Neutrophil (primary cell): Measurements from ENCODE around the gene DYNC1I2.

Experiments
- H3K27ac ChIP-seq: fragments of 200-600 bp; sonication (generic); 2 replicates; pipeline ENCODE4 v1.5.1; 2016; ENCODE audit warnings: mild to moderate bottlenecking, moderate library complexity
- H3K27me3 ChIP-seq: fragments of 200-600 bp; sonication (generic); 2 replicates; pipeline ENCODE4 v1.6.0; 2016; ENCODE audit warnings: mild to moderate bottlenecking
- H3K36me3 ChIP-seq: fragments of 200-600 bp; sonication (generic); 2 replicates; pipeline ENCODE4 v1.5.1; 2017
- H3K4me1 ChIP-seq, 2 experiments: fragments of 200-600 bp in 1 of 2; sonication (generic) in 1 of 2; 1 replicate in 1 of 2; 2 replicates in 1 of 2; pipeline versions ENCODE4 v1.5.1 to v1.6.1; 2013 to 2016; ENCODE audit warnings: low read depth in 1 of 2, low read length in 1 of 2, mild to moderate bottlenecking in 1 of 2, moderate library complexity in 1 of 2; ENCODE audit not compliant: control insufficient read depth in 1 of 2, insufficient read depth in 1 of 2
- H3K4me3 ChIP-seq, 2 experiments: fragments of 200-600 bp in 1 of 2; sonication (generic) in 1 of 2; 1 replicate in 1 of 2; 2 replicates in 1 of 2; pipeline ENCODE4 v1.5.1; 2013 to 2016; ENCODE audit warnings: low read depth in 1 of 2, low read length in 1 of 2, mild to moderate bottlenecking in 1 of 2, moderate library complexity in 1 of 2
- H3K9me3 ChIP-seq: fragments of 200-600 bp; sonication (generic); 2 replicates; pipeline ENCODE4 v1.5.1; 2016
- CTCF ChIP-seq: fragments of 200-600 bp; sonication (generic); IDR thresholded peaks from 2 replicates; pipeline ENCODE4 v1.5.1; 2016; ENCODE audit warnings: antibody characterized with exemption

The DYNC1I2 gene

GRCh38 chr2:171718720-171719119 lies 31.5 kb downstream of the DYNC1I2 start:
- TF ChIP-seq CTCF: no peak
- peaks cover 36% of the 10 kb centered on the region for H3K36me3 ChIP-seq
- no peaks in the 10 kb centered on the region for H3K27me3 ChIP-seq

DNA sequence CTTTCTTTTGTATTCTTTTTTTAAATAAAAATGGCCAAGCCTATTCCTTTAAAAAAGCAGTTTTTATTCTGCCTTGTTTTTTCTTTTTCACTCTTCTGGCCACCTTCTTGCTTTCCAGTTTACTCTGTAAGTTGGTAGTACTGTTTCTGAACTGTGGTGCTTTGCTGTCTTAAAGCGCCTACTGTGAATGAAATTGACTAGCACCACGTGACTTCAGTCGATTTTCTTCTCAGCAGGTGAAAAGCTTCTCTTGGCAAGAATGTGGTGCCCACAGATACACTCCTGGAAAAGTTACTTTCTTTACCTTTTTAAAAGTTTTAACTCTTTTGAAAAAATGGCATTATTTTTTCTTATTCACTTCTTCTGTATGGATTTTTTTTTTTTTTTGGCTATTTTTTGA lies 32.4 kb downstream of the DYNC1I2 start:
- H3K27ac ChIP-seq: no peak overlapping the region
- peaks cover 45% of the 10 kb centered on the region for H3K36me3 ChIP-seq
- H3K4me3 ChIP-seq: no peak overlapping the region
- no peaks in the 10 kb centered on the region for H3K27me3 ChIP-seq
- TF ChIP-seq CTCF: no peak
- no peaks in the 10 kb centered on the region for H3K9me3 ChIP-seq
- no peaks in the 10 kb centered on the region for H3K4me1 ChIP-seq

More at GRCh38 chr2:171718720-171719119, 31.5 kb downstream of the DYNC1I2 start:
- no peak overlapping the region for H3K4me3 ChIP-seq
- H3K9me3 ChIP-seq: no peaks in the 10 kb centered on the region
- H3K27ac ChIP-seq: no peak overlapping the region
- H3K4me1 ChIP-seq: no peaks in the 10 kb centered on the region

GRCh38 chr2:171723716-171724683 lies 36.7 kb downstream of the DYNC1I2 start:
- Histone ChIP-seq H3K27ac (no peak overlapping the region), H3K27me3 (no peaks in the 10 kb centered on the region), H3K4me3 (no peak overlapping the region), H3K9me3 (no peaks in the 10 kb centered on the region), H3K4me1 (no peaks in the 10 kb centered on the region), H3K36me3 (peaks cover 58% of the 10 kb centered on the region)
- TF ChIP-seq CTCF: no peak

DNA sequence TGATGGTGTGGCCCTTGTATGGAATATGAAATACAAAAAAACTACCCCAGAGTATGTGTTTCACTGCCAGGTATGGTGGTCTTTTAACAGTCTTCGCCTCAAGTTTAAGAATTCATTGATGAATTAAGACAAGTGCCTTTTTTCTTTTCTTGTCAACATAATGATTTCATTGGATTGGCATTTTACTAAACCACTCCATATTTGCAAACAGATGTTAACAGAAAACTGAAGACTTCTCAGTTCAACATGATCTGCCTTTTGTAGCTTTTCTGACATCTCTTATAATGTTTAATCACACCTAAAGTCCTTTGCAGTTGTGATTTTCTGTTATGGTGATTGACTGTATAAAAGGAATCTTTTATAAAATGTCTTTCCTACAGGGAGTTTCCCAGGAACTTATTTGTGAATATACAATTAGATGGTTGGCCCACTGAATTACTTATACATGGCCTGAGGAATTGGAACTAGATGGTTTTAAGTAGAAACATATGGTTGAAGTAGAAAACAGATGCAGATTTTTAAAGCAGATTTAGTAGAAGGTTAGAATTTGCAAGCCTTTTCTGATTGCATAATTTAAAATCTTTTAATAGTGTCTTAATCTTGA lies 39.7 kb downstream of the DYNC1I2 start:
- peaks cover 80% of the 10 kb centered on the region for H3K36me3 ChIP-seq
- no peak overlapping the region for H3K27ac ChIP-seq
- TF ChIP-seq CTCF: no peak
- H3K9me3 ChIP-seq: no peaks in the 10 kb centered on the region
- no peaks in the 10 kb centered on the region for H3K4me1 ChIP-seq
- H3K27me3 ChIP-seq: no peaks in the 10 kb centered on the region
- no peak overlapping the region for H3K4me3 ChIP-seq

GRCh38 chr2:171728989-171729951 lies 42.0 kb downstream of the DYNC1I2 start:
- Histone ChIP-seq H3K27me3 (no peaks in the 10 kb centered on the region), H3K4me3 (no peak overlapping the region), H3K4me1 (no peaks in the 10 kb centered on the region), H3K27ac (no peak overlapping the region), H3K9me3 (no peaks in the 10 kb centered on the region), H3K36me3 (peaks cover 88% of the 10 kb centered on the region)
- no peak for TF ChIP-seq CTCF
